Vagina (tissue), 2 donors: ENCODE results near the gene ANO9.

Experiments used
- CTCF ChIP-seq, 3 experiments: fragments of 450-650 bp in 2 of 3; fragments of 200-600 bp in 1 of 3; sonication (generic) in 1 of 3; IDR thresholded peaks; one replicate each; pipeline ENCODE4 v1.5.1; 2017 to 2019; ENCODE audit warnings: antibody characterized with exemption in 3 of 3, mild to moderate bottlenecking in 2 of 3, moderate library complexity in 2 of 3
- POLR2A ChIP-seq, 2 donors: fragments of 450-650 bp; IDR thresholded peaks; one replicate each; pipeline ENCODE4 v1.6.1; 2017; ENCODE audit warnings: antibody characterized with exemption in 2 of 2, mild to moderate bottlenecking in 2 of 2, moderate library complexity in 2 of 2

GRCh38 chr11:383431-383830 lies 58.4 kb downstream of the ANO9 start:
- TF ChIP-seq POLR2A (IDR thresholded peaks at IDR 0.05): no peak
- TF ChIP-seq CTCF (IDR thresholded peaks at IDR 0.05): no peak
